Peyer's patch (tissue), 4 donors: ENCODE measurements around the gene CAMK2D.

Experiments
- CTCF ChIP-seq, 6 experiments: fragments of 450-650 bp in 4 of 6; fragments of 200-600 bp in 2 of 6; sonication (generic) in 1 of 6; IDR thresholded peaks; one replicate each; pipeline ENCODE4 v1.5.1; 2017 to 2019; ENCODE audit warnings: antibody characterized with exemption in 6 of 6, mild to moderate bottlenecking in 3 of 6, moderate library complexity in 1 of 6
- POLR2A ChIP-seq, 2 donors: fragments of 450-650 bp; IDR thresholded peaks; one replicate each; pipeline ENCODE4 v1.5.1; 2017; ENCODE audit warnings: antibody characterized with exemption in 2 of 2, mild to moderate bottlenecking in 2 of 2, moderate library complexity in 2 of 2

GRCh38 chr4:113531572-113531971 lies 230.0 kb downstream of the CAMK2D start:
- TF ChIP-seq POLR2A (IDR thresholded peaks at IDR 0.05) (no peak), CTCF (IDR thresholded peaks at IDR 0.05) (no peak)
